Measurements from ENCODE around the gene COL9A2. TPM values are rescaled to one million over a fixed set of nuclear protein-coding genes. Genes with fewer than 3 reads are reported as not detected.
"Not testable (repeated sequence)": the region's sequence is repeated elsewhere in the genome, so short reads cannot be mapped to it uniquely, and the experiment has no call there.

Gene COL9A2
- total RNA-seq, 1 donor = 0.86 TPM

- DNase-seq (ENCODE audit: low read depth) = peak; percentile 17
- TF ChIP-seq CTCF (IDR thresholded peaks at IDR 0.05; ENCODE audit: insufficient read depth, low read depth, low read length) = no peak
- H3K4me3 ChIP-seq (ENCODE audit: low read depth, low read length) = no peak overlapping the region
These were observed 24.6 kb upstream of the COL9A2 start for GRCh38 chr1:40341491-40342380.

- TF ChIP-seq CTCF (IDR thresholded peaks at IDR 0.05; ENCODE audit: insufficient read depth, low read depth, low read length) = no peak
- no peak for DNase-seq (ENCODE audit: low read depth)
- no peak overlapping the region for H3K4me3 ChIP-seq (ENCODE audit: low read depth, low read length)
These were observed 22.6 kb upstream of the COL9A2 start for GRCh38 chr1:40339420-40340323.

- DNase-seq (ENCODE audit: low read depth) = peak; percentile 82
- H3K4me3 ChIP-seq (ENCODE audit: low read depth, low read length) = no peak overlapping the region
- peak; percentile 99 for TF ChIP-seq CTCF (IDR thresholded peaks at IDR 0.05; ENCODE audit: insufficient read depth, low read depth, low read length)
These were observed 21.8 kb upstream of the COL9A2 start for GRCh38 chr1:40338745-40339419.

- H3K4me3 ChIP-seq (ENCODE audit: low read depth, low read length) = no peak overlapping the region
- DNase-seq (ENCODE audit: low read depth) = no peak
- TF ChIP-seq CTCF (IDR thresholded peaks at IDR 0.05; ENCODE audit: insufficient read depth, low read depth, low read length) = no peak
These were observed 20.4 kb upstream of the COL9A2 start for GRCh38 chr1:40337443-40337842.

GRCh38 chr1:40332695-40333094 is 15.6 kb upstream of the COL9A2 start:
- no peak overlapping the region for H3K4me3 ChIP-seq (ENCODE audit: low read depth, low read length)
- no peak for DNase-seq (ENCODE audit: low read depth)
- no peak for TF ChIP-seq CTCF (IDR thresholded peaks at IDR 0.05; ENCODE audit: insufficient read depth, low read depth, low read length)

GRCh38 chr1:40331403-40331802 is 14.3 kb upstream of the COL9A2 start:
- DNase-seq (ENCODE audit: low read depth); H3K4me3 ChIP-seq (ENCODE audit: low read depth, low read length): not testable (repeated sequence)
